Transverse colon (tissue), 4 donors: ENCODE measurements around the gene SLIT1.

ENCODE experiments used
- EP300 ChIP-seq: sonication (generic); formaldehyde crosslinking; IDR thresholded peaks from one replicate; pipeline ENCODE4 v1.6.1; 2017; ENCODE audit warnings: antibody characterized with exemption, low read depth
- POLR2A ChIP-seq: fragments of 450-650 bp; IDR thresholded peaks from one replicate; pipeline ENCODE4 v1.6.1; 2016; ENCODE audit warnings: antibody characterized with exemption, mild to moderate bottlenecking, moderate library complexity
- POLR2AphosphoS5 ChIP-seq, 3 donors: sonication (generic); formaldehyde crosslinking; IDR thresholded peaks; one replicate each; pipeline ENCODE4 v1.6.1; 2016; ENCODE audit warnings: antibody characterized with exemption in 3 of 3
- TF ChIP-seq, protein P1 (sequence below), 5 experiments: fragments of 200-600 bp in 3 of 5; fragments of 450-650 bp in 2 of 5; sonication (generic) in 3 of 5; IDR thresholded peaks; 1 replicate in 2 of 5; 2 replicates in 3 of 5; pipeline ENCODE4 v1.5.1; 2016 to 2017; ENCODE audit warnings: antibody characterized with exemption in 5 of 5, inconsistent platforms in 3 of 5, mild to moderate bottlenecking in 2 of 5, moderate library complexity in 1 of 5

- TF ChIP-seq POLR2A (no peak), EP300 (no peak), POLR2AphosphoS5 (IDR thresholded peaks at IDR 0.05) (no peak)
- TF ChIP-seq, protein P1, sequence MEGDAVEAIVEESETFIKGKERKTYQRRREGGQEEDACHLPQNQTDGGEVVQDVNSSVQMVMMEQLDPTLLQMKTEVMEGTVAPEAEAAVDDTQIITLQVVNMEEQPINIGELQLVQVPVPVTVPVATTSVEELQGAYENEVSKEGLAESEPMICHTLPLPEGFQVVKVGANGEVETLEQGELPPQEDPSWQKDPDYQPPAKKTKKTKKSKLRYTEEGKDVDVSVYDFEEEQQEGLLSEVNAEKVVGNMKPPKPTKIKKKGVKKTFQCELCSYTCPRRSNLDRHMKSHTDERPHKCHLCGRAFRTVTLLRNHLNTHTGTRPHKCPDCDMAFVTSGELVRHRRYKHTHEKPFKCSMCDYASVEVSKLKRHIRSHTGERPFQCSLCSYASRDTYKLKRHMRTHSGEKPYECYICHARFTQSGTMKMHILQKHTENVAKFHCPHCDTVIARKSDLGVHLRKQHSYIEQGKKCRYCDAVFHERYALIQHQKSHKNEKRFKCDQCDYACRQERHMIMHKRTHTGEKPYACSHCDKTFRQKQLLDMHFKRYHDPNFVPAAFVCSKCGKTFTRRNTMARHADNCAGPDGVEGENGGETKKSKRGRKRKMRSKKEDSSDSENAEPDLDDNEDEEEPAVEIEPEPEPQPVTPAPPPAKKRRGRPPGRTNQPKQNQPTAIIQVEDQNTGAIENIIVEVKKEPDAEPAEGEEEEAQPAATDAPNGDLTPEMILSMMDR (IDR thresholded peaks at IDR 0.05), result no peak
These were observed 2.5 kb upstream of the SLIT1 start for GRCh38 chr10:97188261-97188711.
